Measurements from ENCODE around the gene PLXNA4.

PLXNA4 gene

DNA sequence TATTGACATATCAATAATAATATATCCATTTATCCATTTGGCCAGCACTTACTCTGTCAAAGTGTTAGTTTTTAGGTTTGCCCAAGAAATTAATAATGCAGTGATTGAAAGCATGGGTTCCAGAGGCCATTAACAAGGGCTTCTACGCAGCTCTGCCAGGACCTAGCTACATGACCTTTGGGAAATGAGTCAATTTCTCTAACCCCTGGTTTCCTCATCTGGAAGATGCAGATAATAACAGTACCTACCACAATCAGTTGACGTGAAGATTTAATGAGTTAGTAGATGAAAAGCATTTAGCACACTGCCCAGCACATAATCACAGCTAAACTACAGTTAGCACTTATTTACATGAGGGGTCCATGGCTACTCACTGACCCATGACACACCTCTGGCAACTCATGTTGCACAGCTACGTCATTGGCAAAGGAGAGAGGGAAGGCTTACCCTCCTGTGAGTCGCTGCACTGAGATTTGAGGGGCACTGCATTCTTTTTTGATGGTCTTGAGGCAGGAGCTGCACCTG, 263.7 kb downstream of the PLXNA4 start:
- H3K36me3 ChIP-seq = peaks cover 8% of the 10 kb centered on the region; the same call in 1 of the 2 replicates
- H3K4me1 ChIP-seq = peaks cover 4% of the 10 kb centered on the region; the same call in 1 of the 2 replicates
- no peaks in the 10 kb centered on the region for H3K9me3 ChIP-seq
- H3K4me3 ChIP-seq (ENCODE audit: low read depth, low read length) = no peak overlapping the region
- TF ChIP-seq, protein P1, sequence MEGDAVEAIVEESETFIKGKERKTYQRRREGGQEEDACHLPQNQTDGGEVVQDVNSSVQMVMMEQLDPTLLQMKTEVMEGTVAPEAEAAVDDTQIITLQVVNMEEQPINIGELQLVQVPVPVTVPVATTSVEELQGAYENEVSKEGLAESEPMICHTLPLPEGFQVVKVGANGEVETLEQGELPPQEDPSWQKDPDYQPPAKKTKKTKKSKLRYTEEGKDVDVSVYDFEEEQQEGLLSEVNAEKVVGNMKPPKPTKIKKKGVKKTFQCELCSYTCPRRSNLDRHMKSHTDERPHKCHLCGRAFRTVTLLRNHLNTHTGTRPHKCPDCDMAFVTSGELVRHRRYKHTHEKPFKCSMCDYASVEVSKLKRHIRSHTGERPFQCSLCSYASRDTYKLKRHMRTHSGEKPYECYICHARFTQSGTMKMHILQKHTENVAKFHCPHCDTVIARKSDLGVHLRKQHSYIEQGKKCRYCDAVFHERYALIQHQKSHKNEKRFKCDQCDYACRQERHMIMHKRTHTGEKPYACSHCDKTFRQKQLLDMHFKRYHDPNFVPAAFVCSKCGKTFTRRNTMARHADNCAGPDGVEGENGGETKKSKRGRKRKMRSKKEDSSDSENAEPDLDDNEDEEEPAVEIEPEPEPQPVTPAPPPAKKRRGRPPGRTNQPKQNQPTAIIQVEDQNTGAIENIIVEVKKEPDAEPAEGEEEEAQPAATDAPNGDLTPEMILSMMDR (IDR thresholded peaks at IDR 0.05; ENCODE audit: low read depth, low read length) = no peak
- H3K27me3 ChIP-seq = no peaks in the 10 kb centered on the region
- no peak for DNase-seq

DNA sequence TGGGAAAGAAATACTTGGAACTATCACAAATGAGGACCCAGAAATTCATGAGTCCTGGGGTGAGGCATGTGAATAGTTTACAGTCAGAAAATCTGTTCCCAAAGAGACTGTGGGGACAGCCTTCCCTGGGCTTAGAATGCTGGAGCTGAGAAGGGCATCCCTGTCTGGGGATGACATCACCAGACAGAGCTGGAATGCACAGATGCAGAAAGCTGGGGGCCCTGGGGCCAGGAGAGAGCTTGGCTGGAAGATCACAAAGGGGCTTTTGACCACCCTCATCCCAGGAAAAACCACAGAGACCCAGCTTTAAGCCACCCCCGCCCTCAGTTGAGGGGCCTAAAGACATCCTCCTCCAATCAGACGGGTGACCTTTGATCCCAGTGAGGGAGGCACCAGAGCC, 264.5 kb downstream of the PLXNA4 start:
- no peaks in the 10 kb centered on the region for H3K36me3 ChIP-seq
- H3K9me3 ChIP-seq = no peaks in the 10 kb centered on the region
- DNase-seq = peak; percentile 26
- H3K4me1 ChIP-seq = peaks cover 4% of the 10 kb centered on the region; the same call in 1 of the 2 replicates
- H3K4me3 ChIP-seq (ENCODE audit: low read depth, low read length) = no peak overlapping the region
- no peaks in the 10 kb centered on the region for H3K27me3 ChIP-seq
- TF ChIP-seq, protein P1 (IDR thresholded peaks at IDR 0.05; ENCODE audit: low read depth, low read length) = no peak

DNA sequence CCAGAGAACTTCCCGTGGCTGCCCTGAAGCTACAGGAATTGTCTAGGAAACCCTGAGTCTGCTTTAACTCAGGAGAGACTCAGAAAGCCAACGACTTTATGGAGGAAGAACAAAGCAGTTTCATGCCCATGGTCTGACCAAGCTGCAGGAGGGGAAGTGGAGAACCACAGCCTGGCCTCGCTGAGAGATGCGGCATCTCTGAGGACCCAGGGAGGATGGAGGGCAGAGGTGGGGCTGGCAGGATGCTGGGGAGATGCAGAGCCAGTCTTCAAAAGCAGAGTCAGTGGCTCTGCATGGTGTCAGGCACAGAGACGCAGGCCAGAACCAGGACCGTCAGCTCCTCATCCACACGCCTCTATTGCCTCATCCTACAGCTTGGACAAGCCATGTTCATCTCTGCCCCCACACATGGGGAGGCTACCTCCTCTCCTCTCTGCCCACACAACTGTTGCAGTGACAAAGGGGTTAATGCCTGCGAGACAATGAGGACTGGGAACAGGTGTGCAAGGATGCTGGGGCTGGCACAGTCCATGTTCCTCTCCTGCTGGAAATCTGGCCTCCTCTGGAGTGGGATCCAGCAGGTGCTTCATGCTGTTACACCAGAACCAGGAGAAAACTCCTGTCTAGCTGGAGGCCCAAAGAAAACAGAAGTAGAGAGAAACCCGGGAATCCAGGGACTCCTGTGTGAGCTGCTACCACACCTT, 267.0 kb downstream of the PLXNA4 start:
- Histone ChIP-seq H3K4me1 (peaks cover 4% of the 10 kb centered on the region), H3K9me3 (no peaks in the 10 kb centered on the region), H3K36me3 (no peaks in the 10 kb centered on the region), H3K4me3 (ENCODE audit: low read depth, low read length) (no peak overlapping the region), H3K27me3 (no peaks in the 10 kb centered on the region)
- TF ChIP-seq, protein P1 (IDR thresholded peaks at IDR 0.05; ENCODE audit: low read depth, low read length) = no peak
- DNase-seq = no peak

DNA sequence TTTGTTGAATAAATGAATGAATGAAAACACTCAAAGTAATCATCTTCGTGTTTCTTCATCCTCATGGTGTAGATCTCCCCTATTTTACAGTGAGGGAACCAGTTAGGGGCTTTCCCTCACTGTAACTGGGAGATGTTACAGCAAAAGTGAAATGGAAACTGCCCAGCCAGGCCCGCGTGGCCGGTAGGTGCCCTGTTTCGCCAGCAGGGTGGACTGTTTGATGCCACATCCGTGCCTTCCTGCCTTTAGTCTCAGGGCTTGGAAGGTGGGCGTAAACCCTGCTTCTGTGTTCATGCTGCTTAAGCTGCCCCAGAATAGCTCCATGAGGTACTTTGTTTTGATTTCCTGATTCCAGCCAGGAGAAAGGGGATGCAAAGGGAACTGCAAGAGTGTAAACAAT, 268.8 kb downstream of the PLXNA4 start:
- no peak for DNase-seq

DNA sequence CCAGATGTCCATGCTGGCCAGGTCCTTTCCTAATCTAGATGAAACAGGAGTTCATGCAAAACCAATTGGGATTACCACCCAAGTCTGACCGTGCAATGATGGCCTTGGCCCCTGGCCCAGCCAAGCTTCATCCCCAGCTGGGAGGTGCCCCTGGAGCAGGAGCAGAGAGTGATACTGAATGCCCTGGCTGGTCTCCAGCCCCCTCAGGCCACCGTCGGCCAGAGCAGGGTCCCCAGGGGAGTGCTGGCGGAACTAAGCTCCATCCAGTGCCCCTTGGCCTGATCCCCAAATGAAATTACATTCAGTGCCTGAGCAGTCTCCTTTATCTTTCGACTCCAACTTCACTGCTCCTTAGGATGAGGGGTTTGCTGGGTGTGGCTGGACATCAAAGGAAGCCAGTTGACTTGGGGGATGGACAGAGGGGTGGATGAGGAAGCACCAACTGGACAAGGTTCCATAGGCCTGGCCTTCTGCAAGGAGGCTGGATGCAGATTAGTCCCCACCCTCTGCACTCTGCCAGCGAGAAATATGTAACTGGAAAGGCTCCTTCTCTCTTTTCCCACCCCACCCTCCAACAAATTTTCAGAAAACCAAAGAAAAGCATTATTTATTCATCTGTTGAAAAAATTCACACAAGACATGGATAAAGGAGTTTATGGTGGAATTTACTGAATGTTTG, 275.5 kb downstream of the PLXNA4 start:
- Histone ChIP-seq H3K36me3 (no peaks in the 10 kb centered on the region), H3K9me3 (no peaks in the 10 kb centered on the region), H3K4me1 (peaks cover 33% of the 10 kb centered on the region), H3K4me3 (ENCODE audit: low read depth, low read length) (no peak overlapping the region), H3K27me3 (no peaks in the 10 kb centered on the region)
- TF ChIP-seq, protein P1 (IDR thresholded peaks at IDR 0.05; ENCODE audit: low read depth, low read length) = no peak
- DNase-seq = peak; percentile 90

More for the DNA sequence above, 268.8 kb downstream of the PLXNA4 start:
- TF ChIP-seq, protein P1 (IDR thresholded peaks at IDR 0.05; ENCODE audit: low read depth, low read length) = no peak
- Histone ChIP-seq H3K27me3 (no peaks in the 10 kb centered on the region), H3K36me3 (no peaks in the 10 kb centered on the region), H3K4me3 (ENCODE audit: low read depth, low read length) (no peak overlapping the region), H3K4me1 (peaks cover 4% of the 10 kb centered on the region), H3K9me3 (no peaks in the 10 kb centered on the region)

DNA sequence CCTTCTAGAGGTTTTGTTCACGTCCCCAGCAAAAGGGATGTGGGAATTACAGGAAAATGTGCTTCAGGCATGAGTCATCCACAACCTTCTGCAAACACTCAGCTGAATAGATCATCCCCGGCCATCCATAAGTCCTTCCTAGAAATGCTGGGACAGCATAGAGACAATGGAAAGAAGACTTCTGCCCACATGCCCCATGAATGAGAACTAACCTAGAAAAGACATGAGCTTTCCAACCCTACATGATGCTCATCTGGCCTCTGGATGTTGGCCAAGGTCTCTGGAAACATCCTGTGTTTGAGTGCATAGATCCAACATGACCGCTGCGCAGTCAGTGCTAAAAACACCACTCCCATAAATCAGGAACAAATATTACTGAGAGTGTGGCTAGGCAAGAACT, 277.5 kb downstream of the PLXNA4 start:
- no peaks in the 10 kb centered on the region for H3K36me3 ChIP-seq
- peaks cover 33% of the 10 kb centered on the region for H3K4me1 ChIP-seq
- H3K27me3 ChIP-seq = no peaks in the 10 kb centered on the region
- TF ChIP-seq, protein P1 (IDR thresholded peaks at IDR 0.05; ENCODE audit: low read depth, low read length) = no peak
- H3K9me3 ChIP-seq = no peaks in the 10 kb centered on the region
- no peak for DNase-seq
- no peak overlapping the region for H3K4me3 ChIP-seq (ENCODE audit: low read depth, low read length)
